ENCODE measurements around the gene SGO2. TPM values are rescaled to one million over a fixed set of nuclear protein-coding genes. Genes with fewer than 3 reads are reported as not detected.

The SGO2 gene, protein sequence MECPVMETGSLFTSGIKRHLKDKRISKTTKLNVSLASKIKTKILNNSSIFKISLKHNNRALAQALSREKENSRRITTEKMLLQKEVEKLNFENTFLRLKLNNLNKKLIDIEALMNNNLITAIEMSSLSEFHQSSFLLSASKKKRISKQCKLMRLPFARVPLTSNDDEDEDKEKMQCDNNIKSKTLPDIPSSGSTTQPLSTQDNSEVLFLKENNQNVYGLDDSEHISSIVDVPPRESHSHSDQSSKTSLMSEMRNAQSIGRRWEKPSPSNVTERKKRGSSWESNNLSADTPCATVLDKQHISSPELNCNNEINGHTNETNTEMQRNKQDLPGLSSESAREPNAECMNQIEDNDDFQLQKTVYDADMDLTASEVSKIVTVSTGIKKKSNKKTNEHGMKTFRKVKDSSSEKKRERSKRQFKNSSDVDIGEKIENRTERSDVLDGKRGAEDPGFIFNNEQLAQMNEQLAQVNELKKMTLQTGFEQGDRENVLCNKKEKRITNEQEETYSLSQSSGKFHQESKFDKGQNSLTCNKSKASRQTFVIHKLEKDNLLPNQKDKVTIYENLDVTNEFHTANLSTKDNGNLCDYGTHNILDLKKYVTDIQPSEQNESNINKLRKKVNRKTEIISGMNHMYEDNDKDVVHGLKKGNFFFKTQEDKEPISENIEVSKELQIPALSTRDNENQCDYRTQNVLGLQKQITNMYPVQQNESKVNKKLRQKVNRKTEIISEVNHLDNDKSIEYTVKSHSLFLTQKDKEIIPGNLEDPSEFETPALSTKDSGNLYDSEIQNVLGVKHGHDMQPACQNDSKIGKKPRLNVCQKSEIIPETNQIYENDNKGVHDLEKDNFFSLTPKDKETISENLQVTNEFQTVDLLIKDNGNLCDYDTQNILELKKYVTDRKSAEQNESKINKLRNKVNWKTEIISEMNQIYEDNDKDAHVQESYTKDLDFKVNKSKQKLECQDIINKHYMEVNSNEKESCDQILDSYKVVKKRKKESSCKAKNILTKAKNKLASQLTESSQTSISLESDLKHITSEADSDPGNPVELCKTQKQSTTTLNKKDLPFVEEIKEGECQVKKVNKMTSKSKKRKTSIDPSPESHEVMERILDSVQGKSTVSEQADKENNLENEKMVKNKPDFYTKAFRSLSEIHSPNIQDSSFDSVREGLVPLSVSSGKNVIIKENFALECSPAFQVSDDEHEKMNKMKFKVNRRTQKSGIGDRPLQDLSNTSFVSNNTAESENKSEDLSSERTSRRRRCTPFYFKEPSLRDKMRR
- polyA plus RNA-seq (ENCODE audit: insufficient read length in 4 of 4), result 10 to 100 TPM; 13.4 to 17.2 (median 14.2) TPM

DNA sequence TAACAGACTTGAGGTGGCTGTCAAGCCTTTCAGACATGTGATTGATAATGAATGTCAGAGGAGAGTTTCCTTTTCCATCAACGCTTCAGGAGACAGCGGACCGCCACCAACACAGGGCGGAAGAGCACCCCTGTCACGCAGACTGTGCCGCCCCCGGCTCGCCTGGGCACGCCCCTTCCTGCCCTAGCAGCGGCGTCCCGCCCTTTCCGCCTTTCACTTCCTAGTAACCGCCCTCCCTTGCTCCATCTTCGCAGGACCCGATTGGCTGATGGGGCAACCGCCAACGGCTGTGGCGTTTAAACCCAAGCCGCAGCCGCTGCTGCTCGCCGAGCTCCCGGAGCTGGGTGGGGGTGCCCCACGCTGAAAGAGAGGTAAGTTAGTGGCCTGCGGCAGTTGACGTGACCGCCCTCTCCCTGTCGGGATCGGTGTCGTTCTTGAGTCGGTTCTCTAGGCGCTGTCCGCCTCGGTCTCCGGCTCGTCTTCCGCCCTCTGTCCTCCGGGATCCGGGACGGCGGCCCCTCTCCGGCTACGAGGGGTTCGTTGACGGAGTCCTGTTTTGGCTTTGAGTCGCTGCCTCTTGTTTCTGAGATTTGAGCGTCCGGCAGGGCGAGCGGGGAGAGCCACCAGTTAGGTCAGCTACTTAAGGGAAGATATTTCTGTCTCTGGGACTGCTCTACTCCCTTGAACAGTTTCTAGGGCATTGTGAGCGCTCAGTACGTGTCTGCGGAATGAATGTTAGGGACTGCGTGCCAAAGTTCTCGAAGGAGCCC lies at the start of gene SGO2:
TSS of gene SGO2 (plus strand) at position 326 of the 770 bp plus-strand sequence. CDS start 6,769 bp downstream, outside the sequence.
- DNase-seq (ENCODE audit: low read depth in 4 of 4, low spot score in 3 of 4), result peak; percentile 76 to 85 (median 81)

DNA sequence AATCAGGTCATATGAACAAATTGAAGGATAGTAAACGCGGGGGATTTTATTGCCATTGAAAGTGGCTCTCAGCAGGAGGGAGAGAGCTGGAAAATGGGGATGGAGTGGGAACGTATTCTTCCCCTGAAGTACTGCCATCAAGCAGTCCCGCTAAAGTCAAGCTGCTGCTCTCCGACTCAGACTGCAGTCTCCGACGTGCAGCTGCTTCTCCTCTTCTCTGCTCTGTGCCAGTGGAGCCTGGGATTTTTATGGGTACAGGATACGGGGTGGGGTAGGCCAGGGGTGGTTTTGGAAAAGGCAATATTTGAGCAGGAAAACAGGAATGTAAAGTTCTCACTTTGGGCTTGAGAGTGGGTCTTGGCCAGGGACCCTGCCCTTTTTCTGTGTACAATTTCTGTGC lies 49.2 kb upstream of the SGO2 start:
- DNase-seq (ENCODE audit: low read depth in 4 of 4, low spot score in 3 of 4), result no peak

GRCh38 chr2:200477667-200478131 lies 48.3 kb upstream of the SGO2 start:
- DNase-seq (ENCODE audit: low read depth in 4 of 4, low spot score in 3 of 4), result no peak

- no peak for DNase-seq (ENCODE audit: low read depth in 4 of 4, low spot score in 3 of 4)
Observed at GRCh38 chr2:200479692-200480265, 46.2 kb upstream of the SGO2 start.

- DNase-seq (ENCODE audit: low read depth in 4 of 4, low spot score in 3 of 4), result no peak
Observed at GRCh38 chr2:200482194-200482593, 43.8 kb upstream of the SGO2 start.

- no peak for DNase-seq (ENCODE audit: low read depth in 4 of 4, low spot score in 3 of 4)
Observed at GRCh38 chr2:200483729-200484198, 42.2 kb upstream of the SGO2 start.

- DNase-seq (ENCODE audit: low read depth in 4 of 4, low spot score in 3 of 4), result no peak
Observed at GRCh38 chr2:200484934-200485333, 41.1 kb upstream of the SGO2 start.

GRCh38 chr2:200486529-200486928 lies 39.5 kb upstream of the SGO2 start:
- DNase-seq (ENCODE audit: low read depth in 4 of 4, low spot score in 3 of 4), result no peak

DNA sequence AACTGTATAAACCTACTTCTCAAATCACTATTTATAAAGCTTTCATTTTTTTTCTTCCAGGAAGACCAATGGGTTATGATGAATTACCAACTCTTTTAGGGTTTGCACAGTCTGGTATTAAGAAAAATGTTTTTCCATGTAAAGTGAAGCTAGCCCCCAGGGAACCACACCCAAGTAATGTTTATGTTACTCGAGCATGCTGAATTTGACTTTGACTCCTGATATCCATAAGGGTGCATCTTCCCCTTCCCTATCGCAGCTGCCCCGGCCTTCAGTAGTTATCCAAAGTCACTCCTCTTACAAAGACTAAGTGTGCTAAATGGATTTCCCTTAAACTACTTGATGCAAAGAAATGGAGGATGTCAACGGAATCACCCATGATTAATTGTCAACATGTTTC lies 37.8 kb upstream of the SGO2 start:
- no peak for DNase-seq (ENCODE audit: low read depth in 4 of 4, low spot score in 3 of 4)

GRCh38 chr2:200490001-200490400 lies 36.0 kb upstream of the SGO2 start:
- DNase-seq (ENCODE audit: low read depth in 4 of 4, low spot score in 3 of 4), result no peak

GRCh38 chr2:200492656-200493055 lies 33.4 kb upstream of the SGO2 start:
- no peak for DNase-seq (ENCODE audit: low read depth in 4 of 4, low spot score in 3 of 4)

DNA sequence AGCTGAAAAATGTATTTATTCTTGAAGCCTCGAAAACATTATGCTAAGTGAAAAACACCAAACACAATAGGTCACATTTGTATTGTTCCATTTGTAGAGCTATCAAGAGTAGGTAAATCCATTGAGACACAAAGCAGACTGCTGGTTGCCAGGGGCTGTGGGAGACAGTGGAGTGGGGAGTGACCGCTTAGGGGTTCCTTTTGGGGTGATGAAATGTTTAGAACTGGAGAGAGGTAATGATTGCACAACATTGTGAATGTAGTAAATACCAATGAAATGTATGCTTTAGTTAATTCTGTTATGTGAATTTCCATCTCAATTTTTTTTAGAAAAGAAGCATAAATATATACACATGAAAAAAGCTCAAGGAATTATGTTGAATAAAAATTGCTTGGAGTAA lies 32.0 kb upstream of the SGO2 start:
- no peak for DNase-seq (ENCODE audit: low read depth in 4 of 4, low spot score in 3 of 4)

GRCh38 chr2:200496696-200497095 lies 29.3 kb upstream of the SGO2 start:
- DNase-seq (ENCODE audit: low read depth in 4 of 4, low spot score in 3 of 4), result no peak

DNA sequence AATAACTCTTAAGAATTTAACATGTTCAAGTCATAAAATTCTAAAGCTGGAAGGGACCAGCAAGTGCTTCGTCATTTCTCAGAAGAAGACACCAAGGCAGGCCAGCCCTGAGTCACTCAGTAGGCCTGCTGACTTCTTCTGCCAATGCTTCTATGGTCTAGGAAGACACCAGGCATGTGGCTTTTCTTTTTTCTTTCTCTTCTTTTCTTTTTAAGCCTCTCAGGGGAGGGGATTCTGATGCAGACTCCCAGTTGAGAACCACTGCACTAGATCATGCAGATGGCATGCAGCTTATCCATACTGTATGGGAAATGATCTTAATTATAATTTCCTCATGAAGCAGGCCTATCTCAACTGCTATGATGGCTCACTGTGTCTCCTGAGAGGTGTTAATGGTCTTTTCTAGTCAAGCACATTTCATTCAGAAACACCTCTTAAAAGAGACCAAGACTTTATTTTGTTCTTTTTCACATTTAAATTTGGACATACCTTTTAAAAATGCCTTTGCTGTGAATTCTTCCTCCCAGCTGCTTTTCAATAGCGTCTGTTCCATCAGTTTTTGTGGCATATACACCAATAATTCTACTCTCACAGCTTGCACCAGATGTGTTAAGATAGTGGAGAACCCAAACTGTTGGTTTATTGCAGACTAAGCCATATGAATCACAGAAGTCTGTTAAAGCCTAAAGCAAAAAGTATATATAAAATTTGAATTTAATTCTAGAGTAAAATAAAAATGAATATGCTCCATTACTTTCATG lies 27.4 kb upstream of the SGO2 start:
- DNase-seq (ENCODE audit: low read depth in 4 of 4, low spot score in 3 of 4), result no peak

GRCh38 chr2:200502196-200502595 lies 23.8 kb upstream of the SGO2 start:
- DNase-seq (ENCODE audit: low read depth in 4 of 4, low spot score in 3 of 4), result no peak

DNA sequence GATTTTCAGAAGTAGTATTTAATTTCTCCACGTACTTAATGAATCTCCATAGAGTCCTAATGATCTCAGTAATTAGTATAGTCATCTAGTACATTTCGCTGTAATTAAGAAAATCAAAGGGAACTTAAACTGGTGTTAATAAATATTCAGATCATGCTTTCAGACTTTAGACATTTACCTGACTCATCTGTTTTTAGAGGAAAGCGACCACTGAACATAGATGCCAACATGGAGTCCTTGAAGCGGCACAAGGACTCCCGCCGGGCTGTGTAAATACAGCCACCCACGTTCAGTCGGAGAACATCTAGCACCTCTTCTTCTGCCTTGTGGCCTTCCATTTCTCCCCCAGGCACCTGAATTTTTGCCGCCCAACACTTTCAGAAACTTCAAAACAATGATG lies 19.3 kb upstream of the SGO2 start:
- DNase-seq (ENCODE audit: low read depth in 4 of 4, low spot score in 3 of 4), result no peak

DNA sequence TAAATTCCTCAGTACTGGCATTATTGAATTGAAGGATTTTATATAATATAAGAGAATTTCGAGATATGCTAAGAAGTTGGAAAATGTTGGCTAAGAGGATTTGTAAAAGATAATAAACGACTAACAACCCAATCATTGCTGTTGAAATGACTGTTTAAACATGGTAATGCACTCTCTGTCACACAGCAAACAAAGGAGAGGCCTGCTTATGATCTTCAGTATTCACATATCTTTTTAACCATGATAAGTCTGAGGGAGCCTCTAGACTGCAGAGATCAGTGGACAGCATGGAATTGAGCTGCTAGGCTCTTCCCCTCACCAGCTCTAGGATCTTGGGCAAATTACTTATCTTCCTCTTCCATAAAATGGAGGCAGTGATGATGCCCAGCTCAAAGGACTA lies 18.8 kb upstream of the SGO2 start:
- no peak for DNase-seq (ENCODE audit: low read depth in 4 of 4, low spot score in 3 of 4)

GRCh38 chr2:200509235-200509611 lies 16.8 kb upstream of the SGO2 start:
- no peak for DNase-seq (ENCODE audit: low read depth in 4 of 4, low spot score in 3 of 4)

All from left renal pelvis (tissue), 4 donors.